ENCODE data around the gene L2HGDH. TPM values are rescaled to one million over a fixed set of nuclear protein-coding genes. Genes with fewer than 3 reads are reported as not detected.
"Not testable (repeated sequence)": the region's sequence is repeated elsewhere in the genome, so short reads cannot be mapped to it uniquely, and the experiment has no call there.

The L2HGDH gene
- total RNA-seq, 3 donors from 2014 or later: 9.5 to 13.3 (median 12.7) TPM

- Mint-ChIP-seq H3K4me3 (no peak overlapping the region), H3K9me3 (no peaks in the 10 kb centered on the region), H3K36me3 (ENCODE audit: insufficient read depth) (peaks cover 9% of the 10 kb centered on the region), H3K4me1 (ENCODE audit: low read depth) (peaks cover 12% of the 10 kb centered on the region), H3K27me3 (ENCODE audit: low read depth) (no peaks in the 10 kb centered on the region)
- ATAC-seq: no peak
- no peak for DNase-seq
These were observed 19.6 kb upstream of the L2HGDH start for GRCh38 chr14:50331596-50331995.

- peaks cover 17% of the 10 kb centered on the region for H3K36me3 Mint-ChIP-seq (ENCODE audit: insufficient read depth)
- H3K27me3 Mint-ChIP-seq (ENCODE audit: low read depth): no peaks in the 10 kb centered on the region
- H3K4me1 Mint-ChIP-seq (ENCODE audit: low read depth): peaks cover 27% of the 10 kb centered on the region
- ATAC-seq: peak; percentile 95 to 98
- H3K4me3 Mint-ChIP-seq: no peak overlapping the region
- DNase-seq: peak; percentile 51
- H3K9me3 Mint-ChIP-seq: no peaks in the 10 kb centered on the region
These were observed 9.1 kb upstream of the L2HGDH start for GRCh38 chr14:50321009-50321660.

DNA sequence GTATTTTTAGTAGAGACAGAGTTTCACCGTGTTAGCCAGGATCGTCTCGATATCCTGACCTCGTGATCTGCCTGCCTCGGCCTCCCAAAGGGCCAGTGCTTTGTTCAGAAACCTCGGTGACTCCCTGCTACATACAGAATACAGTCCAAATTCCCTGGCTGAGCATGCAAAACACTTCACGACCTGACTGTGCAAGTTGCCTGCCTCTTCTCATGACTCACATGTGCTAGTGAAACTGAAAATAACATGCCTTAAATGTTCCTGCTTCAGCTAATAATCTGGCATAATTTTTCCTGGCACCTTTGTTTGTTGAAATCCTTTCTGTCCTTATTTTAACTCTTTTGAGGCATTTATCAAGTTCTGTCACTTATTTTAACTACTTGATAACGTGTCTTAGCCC, 8.3 kb upstream of the L2HGDH start:
- Mint-ChIP-seq H3K4me1 (ENCODE audit: low read depth) (peaks cover 29% of the 10 kb centered on the region), H3K4me3 (no peak overlapping the region), H3K9me3 (no peaks in the 10 kb centered on the region), H3K27me3 (ENCODE audit: low read depth) (no peaks in the 10 kb centered on the region), H3K36me3 (ENCODE audit: insufficient read depth) (peaks cover 19% of the 10 kb centered on the region)
- ATAC-seq (peak in 1 of 2 donors; percentile 19), DNase-seq (no peak)

DNA sequence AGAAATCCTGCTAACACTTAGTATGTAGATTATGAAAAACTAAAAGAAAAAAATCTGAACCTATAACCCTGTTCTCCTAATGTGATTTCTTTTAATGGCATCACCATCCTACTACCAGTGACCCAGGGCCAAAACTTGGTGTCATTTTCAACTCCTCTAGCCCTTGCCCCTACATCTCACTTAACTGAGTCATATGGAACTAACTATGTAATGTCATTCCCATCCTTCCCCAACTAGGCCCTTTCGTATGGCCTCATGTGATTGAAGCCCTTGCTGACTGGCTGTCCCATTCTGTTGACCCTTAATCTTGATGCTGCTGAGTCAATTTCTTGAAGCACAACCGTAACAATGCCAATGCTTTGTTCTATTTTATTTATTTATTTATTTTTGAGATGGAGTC, 7.7 kb upstream of the L2HGDH start:
- no peak for ATAC-seq
- H3K4me1 Mint-ChIP-seq (ENCODE audit: low read depth): peaks cover 29% of the 10 kb centered on the region
- DNase-seq: no peak
- H3K4me3 Mint-ChIP-seq: no peak overlapping the region
- peaks cover 17% of the 10 kb centered on the region for H3K36me3 Mint-ChIP-seq (ENCODE audit: insufficient read depth)
- H3K9me3 Mint-ChIP-seq: no peaks in the 10 kb centered on the region
- no peaks in the 10 kb centered on the region for H3K27me3 Mint-ChIP-seq (ENCODE audit: low read depth)

- ATAC-seq (no peak), DNase-seq (no peak)
- Mint-ChIP-seq H3K4me3 (no peak overlapping the region), H3K36me3 (ENCODE audit: insufficient read depth) (peaks cover 16% of the 10 kb centered on the region), H3K9me3 (no peaks in the 10 kb centered on the region), H3K27me3 (ENCODE audit: low read depth) (no peaks in the 10 kb centered on the region), H3K4me1 (ENCODE audit: low read depth) (peaks cover 30% of the 10 kb centered on the region)
These were observed 7.3 kb upstream of the L2HGDH start for GRCh38 chr14:50319293-50319692.

DNA sequence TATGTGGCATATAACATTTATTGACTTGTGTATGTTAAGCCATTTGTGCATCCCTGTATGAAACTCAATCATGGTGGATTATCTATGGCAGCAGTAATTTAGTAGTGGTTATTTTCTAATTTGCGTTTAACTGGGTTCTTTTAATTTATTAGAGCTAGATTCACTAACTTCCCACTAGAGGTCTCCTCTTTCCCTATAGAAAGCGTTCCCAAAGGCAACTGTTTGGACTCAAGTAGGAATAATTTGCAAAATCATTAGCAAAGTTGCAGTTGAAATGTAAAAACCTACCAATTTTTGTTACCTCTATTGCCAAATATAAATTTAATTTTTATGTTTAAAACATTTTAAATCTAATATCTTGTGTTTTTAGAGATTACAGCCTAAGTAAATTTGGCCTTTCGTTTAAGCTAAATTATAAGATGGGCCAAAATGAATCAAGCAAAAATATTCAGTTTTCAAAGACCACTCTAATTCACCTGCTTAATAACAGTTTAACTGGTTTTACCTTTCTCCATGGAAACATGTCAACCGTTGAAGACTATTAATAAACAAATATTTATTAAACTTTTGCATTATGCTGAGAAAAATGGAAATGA, 6.1 kb upstream of the L2HGDH start:
- Mint-ChIP-seq H3K4me3 (no peak overlapping the region), H3K36me3 (ENCODE audit: insufficient read depth) (peaks cover 12% of the 10 kb centered on the region), H3K27me3 (ENCODE audit: low read depth) (no peaks in the 10 kb centered on the region), H3K9me3 (no peaks in the 10 kb centered on the region), H3K4me1 (ENCODE audit: low read depth) (peaks cover 41% of the 10 kb centered on the region)
- ATAC-seq (no peak), DNase-seq (no peak)

DNA sequence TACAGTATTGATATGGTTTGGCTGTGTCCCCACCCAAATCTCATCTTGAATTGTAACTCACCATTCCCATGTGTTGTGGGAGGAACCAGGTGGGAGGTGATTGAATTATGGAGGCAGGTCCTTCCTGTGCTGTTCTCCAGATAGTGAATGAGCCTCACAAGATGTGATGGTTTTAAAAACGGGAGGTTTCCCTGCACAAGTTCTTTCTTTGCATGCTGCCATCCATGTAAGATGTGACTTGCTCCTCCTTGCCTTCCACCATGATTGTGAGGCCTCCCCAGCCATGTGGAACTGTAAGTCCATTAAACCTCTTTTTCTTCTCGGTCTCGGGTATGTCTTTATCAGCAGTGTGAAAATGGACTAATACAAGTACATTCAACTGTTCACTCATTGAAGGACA, 2.1 kb upstream of the L2HGDH start:
- H3K4me1 Mint-ChIP-seq (ENCODE audit: low read depth): peaks cover 40% of the 10 kb centered on the region
- H3K9me3 Mint-ChIP-seq; DNase-seq; H3K27me3 Mint-ChIP-seq (ENCODE audit: low read depth); H3K4me3 Mint-ChIP-seq; ATAC-seq: not testable (repeated sequence)
- peaks cover 12% of the 10 kb centered on the region for H3K36me3 Mint-ChIP-seq (ENCODE audit: insufficient read depth)

GRCh38 chr14:50312734-50313054, 665 bp upstream of the L2HGDH start:
- Mint-ChIP-seq H3K4me3 (peak overlapping the region; percentile 90), H3K4me1 (ENCODE audit: low read depth) (peaks cover 34% of the 10 kb centered on the region), H3K36me3 (ENCODE audit: insufficient read depth) (peaks cover 14% of the 10 kb centered on the region), H3K9me3 (no peaks in the 10 kb centered on the region), H3K27me3 (ENCODE audit: low read depth) (no peaks in the 10 kb centered on the region)
- ATAC-seq (peak; percentile 42 to 44), DNase-seq (no peak)

DNA sequence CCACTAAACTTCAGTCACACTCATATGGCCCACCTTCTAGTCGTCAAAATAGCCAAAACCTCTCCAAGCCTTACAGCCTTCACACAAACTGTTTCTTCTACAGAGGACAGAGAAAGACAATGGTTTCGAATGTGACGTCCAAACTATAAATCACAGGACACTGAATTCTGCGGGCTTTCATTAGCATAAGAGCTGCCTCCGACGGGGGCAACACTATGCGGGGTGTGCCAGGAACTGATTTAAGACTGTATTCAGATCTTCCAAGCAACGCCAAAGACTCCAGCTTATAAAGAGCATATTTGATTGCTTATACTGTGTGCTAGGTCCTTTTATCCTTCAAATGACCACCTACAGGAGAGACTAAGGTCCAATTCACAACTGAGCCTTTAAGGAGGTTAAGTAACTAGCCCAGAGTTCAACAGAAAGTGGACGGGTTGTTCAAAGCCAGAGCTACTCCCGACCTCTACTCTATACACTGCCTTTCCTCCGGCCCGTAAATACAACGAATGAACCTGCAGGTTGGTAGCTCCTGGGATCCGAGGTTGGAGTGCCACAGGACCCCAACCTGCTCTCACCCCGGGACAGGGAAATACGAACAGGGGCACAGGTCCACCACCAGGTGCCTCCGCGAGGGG, 575 bp downstream of the L2HGDH start:
- ATAC-seq: no peak

GRCh38 chr14:50310445-50310844, 1.6 kb downstream of the L2HGDH start:
- Mint-ChIP-seq H3K4me1 (ENCODE audit: low read depth) (peaks cover 24% of the 10 kb centered on the region), H3K4me3 (peak overlapping the region; percentile 90)
- no peak for DNase-seq

More for the DNA sequence above, 575 bp downstream of the L2HGDH start:
- DNase-seq: no peak
- H3K9me3 Mint-ChIP-seq: no peaks in the 10 kb centered on the region
- H3K4me3 Mint-ChIP-seq: peak overlapping the region; percentile 90
- peaks cover 29% of the 10 kb centered on the region for H3K4me1 Mint-ChIP-seq (ENCODE audit: low read depth)
- peaks cover 14% of the 10 kb centered on the region for H3K36me3 Mint-ChIP-seq (ENCODE audit: insufficient read depth)
- H3K27me3 Mint-ChIP-seq (ENCODE audit: low read depth): no peaks in the 10 kb centered on the region

GRCh38 chr14:50308363-50308915, 3.6 kb downstream of the L2HGDH start:
- no peaks in the 10 kb centered on the region for H3K9me3 Mint-ChIP-seq
- DNase-seq: no peak
- H3K36me3 Mint-ChIP-seq (ENCODE audit: insufficient read depth): peaks cover 2% of the 10 kb centered on the region
- ATAC-seq: no peak
- H3K4me3 Mint-ChIP-seq: no peak overlapping the region
- no peaks in the 10 kb centered on the region for H3K27me3 Mint-ChIP-seq (ENCODE audit: low read depth)
- peaks cover 15% of the 10 kb centered on the region for H3K4me1 Mint-ChIP-seq (ENCODE audit: low read depth)

More at GRCh38 chr14:50310445-50310844, 1.6 kb downstream of the L2HGDH start:
- no peak for ATAC-seq
- peaks cover 5% of the 10 kb centered on the region for H3K36me3 Mint-ChIP-seq (ENCODE audit: insufficient read depth)
- H3K9me3 Mint-ChIP-seq: no peaks in the 10 kb centered on the region
- H3K27me3 Mint-ChIP-seq (ENCODE audit: low read depth): no peaks in the 10 kb centered on the region

DNA sequence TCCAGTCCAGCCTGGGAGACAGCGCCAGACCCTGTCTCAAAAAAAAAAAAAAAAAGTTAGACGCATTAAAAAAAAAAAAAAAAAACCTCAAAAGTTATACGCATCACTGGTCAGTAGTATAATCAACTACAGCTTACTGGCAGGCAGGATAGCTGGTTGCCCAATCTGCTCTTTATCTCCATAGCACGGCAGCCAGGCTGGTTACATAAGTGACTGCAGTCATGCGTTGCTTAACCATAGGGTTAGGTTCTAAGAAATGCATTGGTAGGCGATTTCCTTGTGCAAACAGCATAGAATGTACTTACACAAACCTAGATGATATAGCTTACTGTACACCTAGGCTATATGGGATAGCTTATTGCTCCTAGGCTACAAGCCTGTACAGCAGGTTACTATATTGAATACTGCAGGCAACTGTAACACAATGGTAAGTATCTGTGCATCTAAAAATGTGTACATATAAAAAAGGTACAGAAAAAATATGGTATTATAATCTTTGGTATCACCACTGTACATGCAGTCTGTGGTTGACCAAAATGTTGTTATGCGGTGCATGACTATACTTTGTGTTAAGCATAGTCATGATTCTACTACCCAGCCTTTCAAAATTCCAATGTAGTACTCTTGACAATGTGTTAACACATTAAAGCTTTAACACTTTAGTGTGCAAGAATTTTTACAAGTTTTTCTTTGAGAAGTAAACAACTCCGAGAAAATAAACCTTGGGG, 8.1 kb downstream of the L2HGDH start:
- no peaks in the 10 kb centered on the region for H3K4me1 Mint-ChIP-seq (ENCODE audit: low read depth)
- no peak for DNase-seq
- no peak overlapping the region for H3K4me3 Mint-ChIP-seq
- no peaks in the 10 kb centered on the region for H3K9me3 Mint-ChIP-seq
- H3K36me3 Mint-ChIP-seq (ENCODE audit: insufficient read depth): peaks cover 18% of the 10 kb centered on the region
- H3K27me3 Mint-ChIP-seq (ENCODE audit: low read depth): no peaks in the 10 kb centered on the region
- no peak for ATAC-seq

- Mint-ChIP-seq H3K9me3 (no peaks in the 10 kb centered on the region), H3K36me3 (ENCODE audit: insufficient read depth) (peaks cover 20% of the 10 kb centered on the region), H3K27me3 (ENCODE audit: low read depth) (no peaks in the 10 kb centered on the region), H3K4me1 (ENCODE audit: low read depth) (no peaks in the 10 kb centered on the region), H3K4me3 (no peak overlapping the region)
- DNase-seq: no peak
- no peak for ATAC-seq
These were observed 10.1 kb downstream of the L2HGDH start for GRCh38 chr14:50301914-50302313.

GRCh38 chr14:50299585-50299984, 12.4 kb downstream of the L2HGDH start:
- Mint-ChIP-seq H3K4me3 (no peak overlapping the region), H3K9me3 (no peaks in the 10 kb centered on the region), H3K4me1 (ENCODE audit: low read depth) (no peaks in the 10 kb centered on the region), H3K27me3 (ENCODE audit: low read depth) (no peaks in the 10 kb centered on the region), H3K36me3 (ENCODE audit: insufficient read depth) (peaks cover 20% of the 10 kb centered on the region)
- DNase-seq (no peak), ATAC-seq (no peak)
